Effector memory CD4-positive, alpha-beta T cell (primary cell): ENCODE measurements around the gene CCDC81.

Experiments used
- DNase-seq, 3 donors: peaks; one replicate each; pipeline ENCODE4 v3.0.0-alpha.2; 2020
- H3K27ac ChIP-seq: 2 replicates; pipeline ENCODE4 v1.7.0; 2013; ENCODE audit warnings: mild to moderate bottlenecking, low read length, moderate library complexity; ENCODE audit not compliant: insufficient read depth, poor library complexity, severe bottlenecking
- H3K27me3 ChIP-seq: replicated peaks from 2 replicates; pipeline ENCODE4 v1.7.0; 2013; ENCODE audit warnings: mild to moderate bottlenecking, low read length; ENCODE audit not compliant: insufficient read depth, control insufficient read depth, poor library complexity, severe bottlenecking
- H3K36me3 ChIP-seq: 2 replicates; pipeline ENCODE4 v1.7.0; 2013; ENCODE audit warnings: mild to moderate bottlenecking, low read length, moderate library complexity; ENCODE audit not compliant: control insufficient read depth, insufficient read depth
- H3K4me1 ChIP-seq: 2 replicates; pipeline ENCODE4 v1.7.0; 2013; ENCODE audit warnings: low read length, mild to moderate bottlenecking; ENCODE audit not compliant: control insufficient read depth, insufficient read depth, poor library complexity, severe bottlenecking
- H3K4me3 ChIP-seq: 2 replicates; pipeline ENCODE4 v1.7.0; 2013; ENCODE audit warnings: low read length, low read depth, mild to moderate bottlenecking; ENCODE audit not compliant: insufficient read depth, poor library complexity, severe bottlenecking
- H3K9me3 ChIP-seq: 2 replicates; pipeline ENCODE4 v1.7.0; 2013; ENCODE audit warnings: mild to moderate bottlenecking, low read length, moderate library complexity; ENCODE audit not compliant: control insufficient read depth

The CCDC81 gene

DNA sequence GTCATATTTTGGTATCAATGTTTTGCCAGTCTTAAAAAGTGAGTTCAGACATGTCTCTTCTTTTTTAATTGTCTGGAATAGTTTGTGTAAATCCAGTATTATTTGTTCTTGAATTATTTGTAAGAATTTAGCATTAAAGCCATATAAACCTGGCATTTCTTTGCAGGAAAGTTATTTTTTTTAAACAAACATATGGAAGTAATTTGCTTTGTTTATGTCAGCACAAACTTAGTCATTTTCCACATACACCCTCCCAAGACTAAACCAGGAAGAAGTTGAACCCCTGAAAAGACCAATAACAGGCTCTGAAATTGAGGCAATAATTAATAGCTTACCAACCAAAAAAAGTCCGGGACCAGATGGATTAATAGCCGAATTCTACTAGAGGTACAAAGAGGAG is 9.1 kb upstream of the CCDC81 start:
- Histone ChIP-seq H3K27me3 (no peaks in the 10 kb centered on the region), H3K36me3 (no peaks in the 10 kb centered on the region), H3K4me1 (no peaks in the 10 kb centered on the region), H3K9me3 (no peaks in the 10 kb centered on the region), H3K4me3 (no peak overlapping the region), H3K27ac (no peak overlapping the region)
- no peak for DNase-seq

DNA sequence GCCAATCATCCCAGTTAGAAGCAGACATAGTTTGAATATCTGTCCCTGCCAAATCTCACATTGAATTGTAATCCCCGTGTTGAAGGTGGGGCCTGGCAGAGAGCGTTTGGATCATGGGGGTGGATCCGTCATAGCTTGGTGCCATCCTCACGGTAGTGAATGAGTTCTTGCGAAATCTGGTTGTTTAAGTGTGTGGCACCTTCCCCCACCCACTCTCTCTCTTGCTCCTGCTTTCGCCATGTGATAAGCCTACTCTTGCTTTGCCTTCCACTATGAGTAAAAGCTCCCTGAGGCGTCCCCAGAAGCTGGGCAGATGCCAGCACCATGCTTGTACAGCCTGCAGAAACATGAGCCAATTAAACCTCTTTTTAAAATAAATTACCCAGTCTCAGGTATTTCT is 5.0 kb upstream of the CCDC81 start:
- no peaks in the 10 kb centered on the region for H3K9me3 ChIP-seq
- H3K36me3 ChIP-seq = no peaks in the 10 kb centered on the region
- no peaks in the 10 kb centered on the region for H3K4me1 ChIP-seq
- H3K27ac ChIP-seq = no peak overlapping the region
- no peak overlapping the region for H3K4me3 ChIP-seq
- no peak for DNase-seq
- H3K27me3 ChIP-seq = no peaks in the 10 kb centered on the region

DNA sequence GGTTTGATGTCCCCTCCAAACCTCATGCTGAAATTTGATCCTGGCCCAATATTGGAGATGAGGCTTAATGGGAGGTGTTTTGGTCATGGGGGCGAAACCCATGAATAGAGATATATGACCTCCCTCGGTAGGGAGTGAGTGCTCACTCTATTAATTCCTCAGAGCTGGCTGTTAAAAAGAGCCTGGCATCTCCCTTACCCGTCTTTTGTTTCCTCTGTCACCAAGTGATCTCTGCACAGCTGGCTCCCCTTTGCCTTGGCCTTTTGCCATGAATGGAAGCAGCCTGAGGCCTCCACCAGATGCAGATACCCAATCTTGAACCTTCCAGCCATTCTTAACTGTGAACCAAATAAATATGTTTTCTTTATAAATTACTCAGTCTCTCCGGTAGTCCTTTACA is 4.5 kb upstream of the CCDC81 start:
- H3K36me3 ChIP-seq = no peaks in the 10 kb centered on the region
- H3K27ac ChIP-seq = no peak overlapping the region
- no peak overlapping the region for H3K4me3 ChIP-seq
- H3K4me1 ChIP-seq = no peaks in the 10 kb centered on the region
- DNase-seq = no peak
- no peaks in the 10 kb centered on the region for H3K9me3 ChIP-seq
- H3K27me3 ChIP-seq = no peaks in the 10 kb centered on the region

DNA sequence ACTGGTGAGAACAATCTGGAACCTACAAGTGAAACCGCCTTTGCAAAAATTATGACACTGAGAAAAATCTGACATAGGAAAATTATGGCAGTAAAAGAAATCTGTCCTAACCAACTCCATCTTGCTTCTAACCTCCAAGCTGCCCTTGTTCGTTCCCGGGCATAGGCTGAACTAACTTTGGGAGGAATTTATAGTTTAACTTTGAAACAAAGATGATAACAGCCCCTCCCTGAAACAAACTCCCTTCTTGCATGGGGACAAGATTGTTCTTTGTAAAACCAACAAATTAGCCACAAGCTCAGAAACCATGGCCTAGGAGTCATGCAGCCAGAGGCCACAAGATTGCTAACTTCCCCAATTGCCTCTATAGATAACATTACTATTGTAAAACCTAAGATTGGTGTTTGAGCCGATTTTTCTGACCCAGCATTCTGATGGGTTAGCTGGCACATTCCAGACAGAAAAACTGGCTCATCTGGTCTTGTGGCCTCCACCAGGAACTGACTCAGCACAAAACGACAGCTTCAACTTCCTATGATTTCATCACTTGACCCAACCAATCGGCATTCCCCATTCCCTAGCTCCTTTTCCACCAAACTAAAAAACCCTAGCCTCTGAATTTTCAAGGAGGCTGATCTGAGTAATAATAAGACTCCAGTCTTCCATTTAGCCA is 3.6 kb upstream of the CCDC81 start:
- no peak overlapping the region for H3K4me3 ChIP-seq
- no peaks in the 10 kb centered on the region for H3K9me3 ChIP-seq
- no peaks in the 10 kb centered on the region for H3K36me3 ChIP-seq
- no peaks in the 10 kb centered on the region for H3K27me3 ChIP-seq
- H3K27ac ChIP-seq = no peak overlapping the region
- no peak for DNase-seq
- no peaks in the 10 kb centered on the region for H3K4me1 ChIP-seq

DNA sequence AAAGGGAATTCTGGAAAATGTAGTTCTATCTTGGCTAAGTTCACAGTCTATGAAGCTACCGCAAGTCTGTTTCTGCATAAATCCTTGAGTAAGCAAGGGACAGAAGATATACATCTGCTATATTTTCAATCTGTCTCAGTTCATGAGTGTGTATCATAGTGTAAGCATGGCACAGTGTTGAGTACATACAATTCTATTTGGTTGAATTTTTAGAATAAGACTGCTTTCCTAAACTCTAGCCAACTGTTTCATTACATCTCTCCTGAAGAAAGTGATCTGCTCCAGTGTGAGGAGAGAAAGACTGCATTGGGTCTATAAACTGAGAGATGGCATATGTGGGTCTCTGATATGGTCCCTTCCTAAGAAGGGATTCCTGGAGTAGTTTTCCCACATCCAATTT is 2.6 kb upstream of the CCDC81 start:
- DNase-seq = no peak
- Histone ChIP-seq H3K27me3 (no peaks in the 10 kb centered on the region), H3K9me3 (no peaks in the 10 kb centered on the region), H3K4me1 (no peaks in the 10 kb centered on the region), H3K36me3 (no peaks in the 10 kb centered on the region), H3K4me3 (no peak overlapping the region), H3K27ac (no peak overlapping the region)

DNA sequence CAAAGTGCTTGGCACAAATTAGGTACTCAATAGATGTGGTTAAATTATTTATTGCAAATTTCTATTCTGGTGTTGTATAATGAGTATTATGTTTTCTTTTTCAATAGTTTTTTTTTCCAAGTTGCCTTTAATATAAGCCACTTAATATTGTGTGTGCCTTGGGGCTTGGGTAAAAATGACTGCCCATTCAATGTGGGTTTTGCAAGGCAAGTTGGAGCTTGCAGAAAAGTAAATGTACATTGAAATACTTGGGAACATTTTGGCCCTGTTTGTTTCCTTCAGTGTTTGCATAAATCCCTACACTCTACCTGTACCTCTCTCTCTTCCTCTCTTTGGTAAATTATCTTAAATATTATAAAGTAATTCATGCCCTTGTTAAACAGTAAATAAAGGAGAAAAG is 2.1 kb upstream of the CCDC81 start:
- Histone ChIP-seq H3K4me1 (no peaks in the 10 kb centered on the region), H3K27me3 (no peaks in the 10 kb centered on the region), H3K27ac (no peak overlapping the region), H3K9me3 (no peaks in the 10 kb centered on the region), H3K4me3 (no peak overlapping the region), H3K36me3 (no peaks in the 10 kb centered on the region)
- no peak for DNase-seq

DNA sequence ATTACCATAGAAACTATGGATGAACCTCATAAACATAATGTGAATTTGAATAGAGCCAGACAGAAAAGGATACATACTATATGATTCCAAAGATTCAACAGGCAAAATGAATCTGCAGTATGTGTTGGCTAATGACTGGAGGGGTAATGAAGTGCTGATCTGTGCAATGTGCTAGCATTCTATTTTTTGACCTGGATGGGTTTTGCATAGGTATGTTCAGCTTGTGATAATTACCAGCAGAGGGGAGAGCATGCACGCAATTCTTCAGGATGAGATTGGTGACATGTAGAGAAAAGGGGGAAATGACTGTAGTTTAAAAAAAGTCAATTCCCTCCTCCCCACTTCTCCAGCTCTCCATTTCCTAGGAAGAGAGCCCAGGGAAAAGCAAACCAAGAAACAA is 618 bp upstream of the CCDC81 start:
- Histone ChIP-seq H3K4me1 (no peaks in the 10 kb centered on the region), H3K36me3 (no peaks in the 10 kb centered on the region), H3K9me3 (no peaks in the 10 kb centered on the region), H3K4me3 (no peak overlapping the region), H3K27ac (no peak overlapping the region), H3K27me3 (no peaks in the 10 kb centered on the region)
- DNase-seq = no peak

DNA sequence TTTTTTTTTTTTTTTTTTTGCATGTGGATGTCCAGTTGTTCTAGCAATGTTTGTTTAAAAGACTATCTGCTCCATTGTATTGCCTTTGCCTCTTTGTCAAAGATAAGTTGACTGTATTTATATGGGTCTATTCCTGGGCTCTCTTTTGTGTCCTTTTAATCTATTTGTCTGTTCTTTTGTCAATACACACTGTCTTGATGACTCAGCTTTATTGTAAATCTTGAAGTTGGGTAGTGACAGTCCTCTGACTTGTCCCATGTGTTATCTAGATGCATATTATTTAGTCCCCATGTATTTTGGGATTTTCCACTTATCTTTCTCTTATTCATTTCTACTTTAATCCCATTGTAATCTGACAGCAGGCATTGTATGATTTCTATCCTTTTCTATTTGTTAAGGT is 3.3 kb downstream of the CCDC81 start:
- no peak for DNase-seq
- H3K36me3 ChIP-seq = no peaks in the 10 kb centered on the region
- H3K4me1 ChIP-seq = no peaks in the 10 kb centered on the region
- H3K9me3 ChIP-seq = no peaks in the 10 kb centered on the region
- H3K27ac ChIP-seq = no peak overlapping the region
- no peaks in the 10 kb centered on the region for H3K27me3 ChIP-seq
- H3K4me3 ChIP-seq = no peak overlapping the region

DNA sequence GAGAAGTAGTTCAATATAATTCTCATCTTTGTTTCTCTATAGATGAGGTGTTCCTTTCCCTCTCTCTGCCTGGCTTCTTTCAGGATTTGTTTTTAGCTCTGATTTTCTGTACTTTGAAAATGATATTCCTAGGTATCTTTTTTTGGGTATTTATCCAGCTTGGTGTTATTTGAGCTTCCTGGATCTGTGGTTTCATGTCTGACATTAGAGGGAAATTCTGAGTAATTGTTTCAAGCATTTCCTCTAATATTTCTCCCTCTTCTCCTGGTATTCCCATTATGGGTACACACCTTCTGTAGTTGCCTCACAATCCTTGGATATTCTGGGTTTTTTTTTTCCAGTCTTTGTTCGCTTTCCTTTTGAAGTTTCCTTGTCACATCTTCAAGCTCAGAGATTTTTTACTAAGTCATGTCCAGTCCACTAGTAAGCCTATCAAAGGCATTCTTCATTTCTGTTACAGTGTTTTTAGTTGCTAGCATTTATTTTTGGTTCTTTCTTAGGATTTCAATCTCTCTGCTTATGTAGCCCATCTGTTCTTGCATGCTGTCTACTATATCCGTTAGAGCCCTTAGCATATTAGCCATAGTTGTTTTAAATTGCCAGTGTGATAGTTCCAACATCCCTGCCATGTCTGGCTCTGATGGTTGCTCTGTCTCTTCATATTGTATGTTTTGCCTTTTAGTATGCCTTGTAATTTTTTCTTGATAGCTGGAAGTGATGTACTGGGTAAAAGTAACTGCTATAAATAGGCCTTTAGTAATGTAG is 5.8 kb downstream of the CCDC81 start:
- H3K9me3 ChIP-seq = no peaks in the 10 kb centered on the region
- no peak for DNase-seq
- no peaks in the 10 kb centered on the region for H3K36me3 ChIP-seq
- no peak overlapping the region for H3K4me3 ChIP-seq
- H3K27me3 ChIP-seq = no peaks in the 10 kb centered on the region
- no peak overlapping the region for H3K27ac ChIP-seq
- no peaks in the 10 kb centered on the region for H3K4me1 ChIP-seq

DNA sequence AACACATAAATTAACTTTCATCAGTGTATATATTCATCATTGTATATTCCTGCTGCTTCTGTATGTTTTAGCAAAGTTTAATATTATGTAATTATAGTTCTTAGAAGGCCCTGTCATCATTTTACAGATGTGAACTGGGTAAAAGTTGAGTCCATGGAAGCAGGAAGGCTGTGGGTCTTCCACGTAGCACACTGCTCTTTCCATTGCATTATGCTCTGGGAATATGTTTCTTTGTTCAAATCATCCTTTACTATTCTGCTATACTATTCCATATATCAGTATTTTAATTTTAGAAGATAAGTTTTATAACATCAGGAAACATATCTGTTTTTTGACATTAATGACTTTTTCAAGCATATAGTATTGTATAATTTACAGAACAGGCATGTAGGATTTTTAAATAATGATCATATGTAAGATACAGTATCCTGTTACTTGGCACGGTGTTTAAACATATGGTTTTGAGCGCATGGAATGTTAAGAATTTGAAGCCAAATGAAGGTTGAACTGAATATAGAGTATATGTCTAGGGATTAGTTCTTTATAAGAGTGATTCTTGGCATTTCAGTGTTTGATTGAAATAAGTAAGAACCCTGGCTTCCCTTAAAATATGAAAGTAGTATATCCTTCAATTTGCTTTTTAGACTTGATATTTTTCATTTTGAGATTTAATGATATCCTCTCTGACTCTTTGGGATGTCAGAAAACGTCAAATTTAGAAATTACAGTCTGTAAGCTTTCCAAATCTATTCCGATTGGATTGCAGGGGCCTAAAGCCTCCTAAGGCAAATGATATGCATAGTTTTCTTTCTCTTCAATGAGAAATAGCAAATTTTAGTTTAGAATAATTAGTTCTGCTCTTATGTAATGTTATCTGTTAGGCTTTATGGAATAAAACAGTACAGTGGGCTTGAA is 8.6 kb downstream of the CCDC81 start:
- Histone ChIP-seq H3K36me3 (no peaks in the 10 kb centered on the region), H3K9me3 (no peaks in the 10 kb centered on the region), H3K4me1 (no peaks in the 10 kb centered on the region), H3K4me3 (no peak overlapping the region), H3K27me3 (no peaks in the 10 kb centered on the region), H3K27ac (no peak overlapping the region)
- no peak for DNase-seq
